ENCODE data around the gene PPP1R26.
A peak's percentile ranks its signal among the peaks of the same experiment; 100 is the strongest.

The PPP1R26 gene

GRCh38 chr9:135488527-135488926, 8.9 kb downstream of the PPP1R26 start:
- DNase-seq: no peak

DNA sequence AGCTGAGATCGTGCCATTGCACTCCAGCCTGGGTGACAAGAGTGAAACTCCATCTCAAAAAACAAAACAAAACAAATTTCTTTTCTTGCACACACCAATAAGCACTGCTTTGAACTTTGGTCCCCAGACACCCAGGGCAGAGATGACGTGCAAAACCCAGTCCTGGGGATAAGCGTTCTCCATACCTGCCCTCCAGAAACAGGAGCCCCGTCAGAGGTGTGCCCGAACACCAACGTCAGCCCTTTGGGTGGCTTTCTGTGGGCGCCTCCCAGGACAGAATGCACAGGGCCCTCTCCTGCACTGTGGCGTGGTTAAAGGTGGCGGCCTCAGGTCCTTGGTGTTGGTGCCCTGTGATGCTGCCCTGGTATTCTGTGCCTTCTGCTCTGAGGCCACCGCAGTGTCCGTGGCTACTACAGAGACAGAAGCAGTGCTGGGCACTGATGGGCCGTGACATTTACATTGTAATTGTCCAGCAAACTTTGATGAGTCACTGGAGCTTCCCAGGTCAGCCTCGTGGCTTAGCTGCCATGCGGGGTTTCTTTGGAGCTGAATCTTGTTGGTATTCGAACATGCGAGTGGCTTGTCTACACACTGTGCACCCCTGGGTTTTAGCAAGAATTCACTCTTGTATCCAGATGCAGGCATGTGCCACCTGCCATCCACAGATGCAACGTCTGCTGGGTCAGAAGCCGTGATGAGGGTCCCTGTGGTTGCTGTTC, 9.8 kb downstream of the PPP1R26 start:
- no peak for DNase-seq

DNA sequence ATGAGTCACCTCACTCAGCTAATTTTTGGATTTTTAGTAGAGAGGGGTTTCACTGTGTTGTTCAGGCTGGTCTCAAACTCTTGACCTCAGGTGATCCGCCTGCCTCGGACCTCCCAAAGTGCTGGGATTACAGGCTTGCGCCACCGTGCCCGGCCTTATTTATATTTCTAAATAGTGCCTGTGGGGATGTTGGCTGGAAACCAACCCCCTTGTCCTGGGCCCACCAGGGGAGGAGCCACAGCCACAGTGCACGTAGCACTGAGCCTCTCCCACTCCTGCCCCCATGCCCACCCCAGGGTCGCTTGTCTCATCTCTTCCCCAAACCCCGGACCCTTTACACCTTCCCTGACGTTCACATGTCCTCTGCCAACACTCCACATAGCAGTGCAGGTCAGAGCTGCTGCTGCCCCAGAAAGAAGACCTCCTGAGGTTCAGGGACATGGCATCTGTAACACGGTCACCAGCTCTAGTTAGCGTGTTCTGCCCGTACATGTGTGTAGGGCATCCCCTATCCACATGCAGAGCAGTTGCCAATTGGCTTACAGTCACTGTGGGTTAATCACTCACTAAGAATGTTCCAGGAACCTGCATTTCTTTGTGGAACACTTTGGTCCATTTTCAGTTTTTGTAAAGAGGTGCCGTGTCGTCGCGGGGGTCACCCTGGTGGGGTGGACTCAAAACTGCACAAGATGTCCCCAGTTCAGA, 10.7 kb downstream of the PPP1R26 start:
- DNase-seq: no peak

GRCh38 chr9:135490980-135491464, 11.4 kb downstream of the PPP1R26 start:
- no peak for DNase-seq

DNA sequence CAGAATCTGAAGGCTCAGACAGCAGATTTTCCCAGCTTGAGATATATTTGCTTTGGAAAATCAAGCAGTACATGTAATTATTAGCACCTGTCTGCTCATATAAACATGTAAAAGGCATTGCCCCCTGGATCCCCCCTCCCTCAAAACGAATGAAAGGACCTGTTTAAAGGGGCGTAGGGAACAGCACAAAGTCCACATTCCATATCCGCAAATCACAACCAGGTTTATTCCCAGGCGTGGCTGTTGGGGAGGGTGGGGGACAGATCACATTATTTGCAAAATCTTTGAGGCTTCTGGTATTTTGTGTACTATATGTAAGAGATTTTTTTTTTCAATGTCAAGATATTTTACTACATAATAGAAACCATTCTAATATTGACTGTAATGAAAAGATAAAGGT, 12.2 kb downstream of the PPP1R26 start:
- no peak for DNase-seq

DNA sequence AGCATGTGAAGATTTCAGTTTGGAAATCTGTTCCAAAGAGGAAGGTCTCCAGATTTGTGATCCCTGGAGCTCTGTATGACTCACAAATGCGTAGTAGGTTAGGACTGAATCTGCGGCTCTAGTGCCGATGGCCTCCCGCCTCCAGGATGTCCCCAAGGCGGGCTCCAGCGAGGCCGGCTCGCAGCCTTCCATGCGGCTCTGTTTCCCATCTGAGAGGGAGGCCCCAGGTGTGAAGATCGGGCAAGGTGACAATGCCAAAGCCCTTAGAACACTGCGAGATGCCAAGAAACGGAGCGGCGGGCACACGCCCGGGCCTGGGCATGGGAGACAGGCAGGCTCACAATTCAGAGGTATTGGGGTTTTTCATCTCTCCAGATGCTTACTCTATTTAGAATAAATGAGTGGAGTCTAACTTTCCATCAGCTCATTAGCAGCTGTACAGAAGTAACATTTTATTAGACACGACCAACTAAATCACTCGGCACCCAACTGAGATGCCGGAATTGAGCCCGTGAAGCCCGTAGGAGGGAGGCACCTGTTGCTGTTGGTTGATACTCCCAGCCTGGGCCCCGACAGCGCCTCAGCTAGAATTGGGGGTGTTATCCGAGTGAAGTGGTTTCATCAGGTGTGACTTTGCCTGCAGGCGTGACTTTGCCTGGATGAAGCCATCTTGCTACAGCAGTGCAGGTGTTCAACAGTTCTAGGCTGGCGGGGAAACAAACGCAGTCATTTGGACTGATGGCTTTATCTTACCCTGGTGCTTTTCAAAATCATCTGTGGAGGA, 13.5 kb downstream of the PPP1R26 start:
- DNase-seq: no peak

- no peak for DNase-seq
Measured at GRCh38 chr9:135494791-135495559, 15.4 kb downstream of the PPP1R26 start.

- DNase-seq: no peak
Measured at GRCh38 chr9:135498381-135499126, 19.0 kb downstream of the PPP1R26 start.

- DNase-seq: peak; percentile 69
Measured at GRCh38 chr9:135499326-135500070, 19.9 kb downstream of the PPP1R26 start.

GRCh38 chr9:135500071-135500524, 20.5 kb downstream of the PPP1R26 start:
- no peak for DNase-seq

DNA sequence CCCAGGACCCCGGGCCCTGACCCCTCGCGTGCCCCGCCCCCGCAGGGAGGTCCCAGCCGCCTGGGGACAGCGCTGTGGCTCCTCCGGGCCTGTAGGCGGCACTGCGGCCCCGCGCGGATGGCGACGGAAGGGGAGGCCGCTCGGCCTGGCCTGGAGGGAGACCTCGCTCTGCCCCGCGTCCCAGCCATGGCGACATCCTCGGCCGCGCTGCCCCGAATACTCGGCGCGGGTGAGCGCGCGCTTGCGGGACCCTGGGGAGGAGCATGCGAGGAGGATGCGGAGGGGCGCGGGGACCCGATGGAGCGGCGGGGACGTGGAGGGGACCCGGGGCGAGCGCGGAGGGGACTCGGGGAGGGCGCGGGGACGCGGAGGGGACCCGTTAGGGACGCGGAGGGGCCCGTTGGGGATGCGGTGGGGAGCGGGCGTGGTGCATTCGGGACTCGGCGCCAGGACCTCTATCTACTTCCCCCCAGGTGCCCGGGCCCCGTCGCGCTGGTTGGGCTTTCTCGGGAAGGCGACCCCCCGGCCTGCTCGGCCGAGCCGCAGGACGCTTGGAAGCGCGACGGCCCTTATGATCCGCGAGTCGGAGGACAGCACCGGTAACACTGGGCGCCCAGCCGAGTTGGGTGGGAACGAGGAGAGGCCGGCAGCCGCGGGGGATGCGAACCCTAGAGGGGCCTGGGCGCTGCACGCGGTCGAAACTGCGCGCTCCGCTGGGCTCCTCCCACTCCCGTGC, 21.1 kb downstream of the PPP1R26 start, which contains the start of gene MRPS2:
Gene MRPS2, plus strand, starts transcription at position 158 of the 736 bp plus-strand sequence. Its CDS starts 29 bp downstream, at position 187.
- peak; percentile 77 for DNase-seq

DNA sequence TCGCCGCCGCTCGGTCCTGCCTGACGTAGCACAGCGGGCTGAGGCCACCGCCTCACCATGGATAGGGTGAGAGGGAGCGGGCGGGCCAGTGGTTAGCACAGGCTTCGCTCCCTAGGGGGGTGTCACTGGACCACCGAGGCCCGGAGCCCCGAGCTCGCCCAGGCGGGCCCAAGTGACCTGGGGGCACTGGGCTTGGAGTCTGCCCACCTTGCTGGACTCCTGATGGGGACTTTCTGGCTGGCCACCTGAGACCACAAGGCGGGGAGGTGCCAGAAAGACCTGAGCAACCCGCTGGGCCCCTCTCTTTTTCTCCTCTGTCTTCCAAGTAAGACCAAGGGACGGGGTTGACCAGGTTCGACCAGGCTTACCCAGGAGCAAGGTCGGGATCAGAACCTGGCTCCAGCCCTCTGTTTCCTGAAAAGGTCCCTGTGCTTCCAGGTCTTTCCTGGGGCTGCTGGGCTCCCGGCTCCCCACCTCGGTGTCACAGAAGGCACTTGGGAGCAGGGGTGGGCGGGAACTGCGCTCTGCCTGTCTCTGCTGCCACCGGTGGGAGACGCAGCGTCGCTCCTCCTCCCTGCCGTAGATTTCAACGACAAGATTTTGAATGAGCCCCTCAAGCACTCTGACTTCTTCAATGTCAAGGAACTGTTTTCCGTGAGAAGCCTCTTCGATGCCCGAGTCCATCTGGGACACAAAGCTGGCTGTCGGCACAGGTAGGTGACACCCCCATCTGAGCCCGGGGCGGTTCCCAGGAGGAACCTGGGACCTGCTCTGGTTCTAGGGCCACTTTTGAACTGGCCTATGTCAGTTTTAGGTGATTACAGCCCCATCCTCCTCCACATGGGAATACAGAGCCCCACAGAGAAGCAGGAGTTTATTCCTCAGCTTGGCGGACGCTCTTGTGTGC, 21.9 kb downstream of the PPP1R26 start:
- no peak for DNase-seq

DNA sequence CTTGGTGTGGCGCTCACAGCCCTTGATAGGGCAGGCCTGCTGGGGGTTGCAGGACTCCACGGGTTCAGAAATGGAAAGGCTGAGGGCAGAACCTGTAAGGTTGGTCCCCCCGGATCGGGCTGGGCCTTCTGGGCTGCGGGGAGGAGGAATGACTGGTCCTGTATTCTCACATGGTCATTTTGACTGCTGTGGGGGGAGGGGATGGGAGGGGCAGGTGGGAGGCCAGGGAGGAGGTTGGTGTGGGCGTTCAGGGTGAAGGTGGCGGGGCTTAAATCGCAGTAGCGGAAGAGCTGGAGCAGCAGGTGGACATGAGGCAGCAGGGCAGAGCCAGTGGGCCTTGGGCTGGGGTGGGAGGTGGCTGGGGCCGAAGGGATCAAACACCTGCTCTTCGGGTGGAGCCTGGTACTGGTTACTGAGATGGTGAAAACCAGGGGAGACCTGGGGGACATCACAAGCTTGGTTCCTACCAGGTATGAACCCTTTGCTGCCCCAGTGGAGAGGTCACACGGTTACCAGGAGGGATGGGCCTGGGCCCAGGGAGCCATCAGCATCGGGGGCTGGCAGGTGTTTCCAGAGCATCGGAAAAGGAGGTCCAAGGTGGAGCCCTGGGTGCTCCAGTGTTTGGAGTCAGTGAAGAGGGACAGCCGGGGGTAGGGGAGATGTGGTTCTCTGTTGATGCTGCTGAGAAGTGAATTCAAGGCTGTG, 22.7 kb downstream of the PPP1R26 start:
- DNase-seq: no peak

DNA sequence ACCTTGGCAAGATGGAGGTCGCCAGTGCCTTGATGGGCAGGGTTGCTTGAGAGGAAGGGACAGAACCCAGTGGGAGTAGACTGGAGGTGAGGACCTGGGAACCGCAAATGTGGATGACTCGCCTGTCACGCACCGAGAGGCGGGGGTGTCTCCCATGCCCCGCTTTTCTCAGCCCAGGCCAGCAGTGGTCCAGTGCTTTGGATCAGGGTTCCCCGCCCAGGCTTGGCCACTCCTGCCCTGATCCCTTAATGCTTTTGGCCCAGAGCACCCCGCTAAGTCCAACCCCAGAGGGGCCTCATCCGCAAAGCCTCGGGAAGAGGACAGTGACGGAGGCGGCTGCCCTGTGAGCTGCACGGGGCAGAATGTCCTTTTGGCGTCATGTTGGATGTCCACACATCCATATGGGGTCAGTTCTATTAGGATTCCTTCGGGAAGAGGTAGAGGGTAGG, 23.3 kb downstream of the PPP1R26 start:
- no peak for DNase-seq

- DNase-seq: no peak
Measured at GRCh38 chr9:135503371-135504261, 24.0 kb downstream of the PPP1R26 start.

DNA sequence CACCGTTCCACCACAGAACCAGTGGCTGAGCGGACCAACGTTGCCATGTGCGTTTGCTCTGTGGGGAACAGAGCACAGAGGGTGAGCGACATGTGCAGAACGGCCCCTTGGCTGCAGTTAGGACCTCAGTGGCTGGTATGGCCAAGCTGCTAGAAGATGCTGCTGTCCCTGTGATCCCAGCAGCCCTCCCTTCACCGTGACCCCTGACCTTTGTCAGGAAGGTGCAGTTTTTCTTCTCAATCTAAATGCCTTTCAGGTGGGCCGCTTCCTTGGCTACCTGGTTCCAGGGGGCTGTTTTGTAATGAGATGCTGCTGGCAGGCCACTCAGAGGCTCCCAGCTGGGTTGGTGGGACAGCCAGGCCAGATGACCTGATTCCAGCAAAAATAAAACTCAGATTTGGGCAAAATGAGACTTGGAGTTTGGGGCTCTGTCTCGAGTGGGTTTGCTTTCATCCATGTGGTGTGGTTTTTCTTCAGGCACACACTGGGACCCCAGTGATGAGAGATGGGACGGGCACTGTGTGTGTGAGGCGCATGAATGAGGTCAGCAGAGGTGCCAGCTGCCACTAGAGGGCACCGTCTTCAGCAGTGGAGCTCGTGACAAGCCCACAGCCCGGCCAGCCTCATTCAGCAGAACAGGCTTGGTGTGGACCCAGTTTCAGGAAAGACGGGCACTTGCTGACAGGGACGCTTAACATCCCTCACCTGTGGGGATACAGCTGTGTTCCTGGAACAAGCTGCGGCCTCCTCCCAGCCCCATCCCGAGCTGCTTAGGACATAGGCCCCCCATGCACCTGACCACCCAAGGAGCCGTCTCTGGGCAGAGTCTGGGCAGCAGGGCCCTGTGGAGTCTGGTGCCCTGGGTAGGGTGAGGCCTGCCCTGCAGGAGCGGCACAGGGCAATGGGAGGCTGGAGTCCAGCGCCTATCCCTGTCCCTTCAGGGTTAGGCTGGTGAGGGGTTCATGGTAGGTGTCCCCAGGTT, 25.0 kb downstream of the PPP1R26 start:
- no peak for DNase-seq

Measured in NCI-H1092 (cell line).